Stimulated activated CD8-positive, alpha-beta memory T cell treated with anti-CD3 and anti-CD28 coated beads, Interleukin-7, amount 100 ng/mL, for 1 hour (primary cell): ENCODE measurements around the gene POLR2A.
A peak's percentile ranks its signal among the peaks of the same experiment; 100 is the strongest.
"Not testable (repeated sequence)": the region's sequence is repeated elsewhere in the genome, so short reads cannot be mapped to it uniquely, and the experiment has no call there.

Source experiments
- DNase-seq, 2 donors: peaks; one replicate each; pipeline ENCODE4 v3.0.0-alpha.2; 2020; ENCODE audit warnings: low read depth in 2 of 2

POLR2A gene

DNA sequence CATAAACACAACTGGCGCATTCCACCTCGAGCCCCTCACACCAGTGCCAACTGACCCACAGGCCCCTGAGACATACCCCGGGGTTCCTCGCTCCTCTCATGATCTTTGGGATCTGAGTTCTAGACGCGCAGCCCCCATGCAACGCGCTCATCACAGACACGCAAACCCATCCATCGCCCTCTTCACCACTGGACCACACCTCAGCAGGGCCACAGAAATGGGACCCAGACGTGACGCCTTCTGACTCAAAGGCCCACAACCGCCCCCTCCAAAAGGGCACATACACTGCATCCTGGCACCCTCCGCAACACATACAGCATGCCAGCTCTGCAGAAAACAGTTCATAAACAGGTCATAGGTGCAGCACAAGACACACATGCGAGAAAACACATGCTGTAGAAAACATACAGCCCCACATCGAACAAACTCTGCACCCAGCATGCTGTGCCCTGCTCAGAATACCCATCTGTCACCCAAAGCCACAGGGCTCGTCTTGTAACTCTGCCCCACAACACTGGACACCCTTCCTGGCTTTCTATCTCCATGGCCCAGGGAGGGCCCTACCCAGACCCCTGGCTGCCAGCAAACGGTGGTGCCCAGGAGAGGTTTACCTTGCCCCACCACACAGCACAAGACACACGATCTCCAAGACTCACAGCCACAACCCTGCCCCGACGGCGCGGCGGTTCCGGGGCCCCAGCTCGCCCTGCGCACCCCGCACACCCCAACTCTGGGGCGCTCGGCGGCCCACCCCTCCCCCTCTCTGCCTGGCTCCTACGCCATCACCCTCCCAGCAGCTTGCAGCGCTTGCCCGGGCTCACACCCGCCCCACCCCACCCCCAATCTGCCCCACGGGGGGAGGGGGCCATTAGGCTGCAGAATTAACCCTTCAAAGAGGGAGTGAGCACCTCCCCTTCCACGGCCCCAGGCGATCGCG is 5.6 kb upstream of the POLR2A start:
- DNase-seq: no peak

DNA sequence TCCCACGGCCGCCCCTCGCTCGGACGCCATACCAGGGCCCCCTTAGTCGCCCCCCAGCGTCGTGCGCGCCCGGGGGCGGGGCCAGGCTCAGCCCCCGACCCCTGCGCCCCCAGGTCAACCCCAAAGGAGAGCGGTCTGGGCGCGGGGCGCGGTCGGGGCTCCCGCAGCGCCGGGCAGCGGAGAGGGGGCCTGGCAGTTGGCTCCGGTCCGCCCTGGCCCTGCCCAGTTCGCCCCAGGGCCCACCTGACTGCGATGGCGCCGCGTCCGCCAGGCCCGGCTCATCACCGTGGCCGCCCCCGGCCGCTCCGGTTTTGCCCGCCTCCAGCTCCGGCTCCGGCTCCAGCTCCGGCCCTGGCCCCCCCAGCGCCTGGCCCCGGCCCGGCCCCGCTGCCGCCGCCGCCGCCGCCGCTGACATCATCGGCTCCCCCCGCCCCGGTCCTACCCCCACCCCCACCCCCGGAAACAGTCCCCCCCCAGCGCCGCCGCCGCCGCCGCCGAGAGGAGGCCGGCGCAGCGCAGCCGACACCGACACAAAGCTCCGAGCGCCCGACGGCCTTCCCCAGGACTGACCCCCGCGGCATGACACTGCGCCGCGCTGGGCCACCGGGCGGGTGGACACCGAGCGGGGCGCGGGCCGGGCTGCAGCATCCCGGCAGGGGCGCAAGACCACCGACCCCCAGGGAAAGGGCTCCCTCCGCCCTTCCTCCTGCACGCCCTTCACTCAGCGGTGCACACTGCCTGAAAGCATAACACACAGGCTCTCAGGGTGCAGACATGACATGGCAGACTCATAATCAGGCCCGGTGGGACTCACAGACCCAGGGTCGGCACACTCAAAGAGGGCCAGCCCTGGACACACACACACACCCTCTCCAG is 4.7 kb upstream of the POLR2A start, which contains the start of gene ZBTB4:
Gene ZBTB4 (minus strand): TSS at position 419 of the 876 bp plus-strand sequence. CDS start 12,830 bp downstream, outside the sequence.
- DNase-seq: peak; percentile 49

DNA sequence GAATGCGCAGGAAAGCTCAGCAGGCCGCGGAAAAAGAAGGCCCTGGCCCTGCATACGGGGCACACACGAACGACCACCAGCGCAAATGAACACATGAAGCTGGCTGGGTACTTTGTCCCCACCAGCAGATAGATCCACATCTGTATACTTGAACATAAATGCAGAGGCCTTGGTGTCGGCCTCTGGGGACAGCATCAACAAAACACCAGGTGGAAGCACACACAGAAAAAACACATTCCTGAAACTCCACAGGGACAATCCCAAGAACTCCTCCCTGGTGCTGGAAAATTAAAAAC is 4.1 kb upstream of the POLR2A start:
- DNase-seq: no peak

DNA sequence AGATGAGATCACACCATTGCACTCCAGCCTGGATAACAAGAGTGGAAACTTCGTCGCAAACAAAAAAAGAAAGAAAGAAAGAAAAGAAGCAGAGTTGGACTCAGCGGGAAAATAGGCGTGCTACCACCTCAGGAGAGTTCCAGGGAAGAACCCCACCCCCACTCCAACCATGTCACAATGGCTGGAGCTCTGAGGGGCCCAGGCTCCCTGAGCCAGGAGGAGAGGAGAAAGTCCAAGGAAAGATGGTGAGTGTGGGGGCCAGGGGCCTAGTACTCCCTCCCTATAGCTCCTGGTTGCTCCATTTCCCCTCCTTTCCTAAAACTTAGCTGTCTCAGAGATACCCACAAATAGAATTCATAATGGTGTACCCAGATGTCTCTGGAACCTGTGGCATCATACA is 2.9 kb upstream of the POLR2A start, which contains the start of gene SLC35G6:
Gene SLC35G6 (plus strand): TSS at position 172 of the 400 bp plus-strand sequence. CDS start 71 bp downstream, at position 243.
- not testable (repeated sequence) for DNase-seq

DNA sequence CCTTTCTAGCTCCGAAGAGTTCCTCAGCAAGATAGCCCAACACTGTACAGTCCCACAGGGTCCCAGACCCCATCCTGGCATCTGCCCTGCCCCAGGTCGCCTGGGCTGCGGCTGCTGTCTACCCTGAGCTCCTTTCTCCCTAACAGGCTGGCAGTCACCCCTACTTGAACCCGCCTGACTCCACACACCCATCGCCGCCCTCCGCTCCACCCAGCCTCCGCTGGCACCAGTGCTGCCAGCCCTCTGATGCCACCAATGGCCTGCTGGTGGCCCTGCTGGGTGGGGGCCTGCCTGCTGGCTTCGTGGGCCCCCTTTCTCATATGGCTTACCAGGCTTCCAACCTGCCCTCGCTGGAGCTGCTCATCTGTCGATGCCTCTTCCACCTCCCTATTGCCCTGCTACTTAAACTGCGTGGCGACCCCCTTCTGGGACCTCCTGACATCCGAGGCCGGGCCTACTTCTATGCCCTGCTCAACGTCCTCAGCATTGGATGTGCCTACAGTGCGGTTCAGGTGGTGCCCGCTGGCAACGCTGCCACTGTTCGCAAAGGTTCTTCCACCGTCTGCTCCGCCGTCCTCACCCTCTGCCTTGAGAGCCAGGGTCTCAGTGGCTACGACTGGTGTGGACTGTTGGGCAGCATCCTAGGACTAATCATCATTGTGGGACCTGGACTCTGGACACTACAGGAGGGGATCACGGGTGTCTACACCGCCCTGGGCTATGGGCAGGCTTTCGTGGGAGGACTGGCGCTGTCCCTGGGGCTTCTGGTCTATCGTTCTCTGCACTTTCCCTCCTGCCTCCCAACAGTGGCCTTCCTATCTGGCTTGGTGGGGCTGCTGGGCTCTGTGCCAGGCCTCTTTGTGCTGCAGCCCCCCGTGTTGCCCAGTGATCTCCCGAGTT is 2.1 kb upstream of the POLR2A start:
- DNase-seq: not testable (repeated sequence)

DNA sequence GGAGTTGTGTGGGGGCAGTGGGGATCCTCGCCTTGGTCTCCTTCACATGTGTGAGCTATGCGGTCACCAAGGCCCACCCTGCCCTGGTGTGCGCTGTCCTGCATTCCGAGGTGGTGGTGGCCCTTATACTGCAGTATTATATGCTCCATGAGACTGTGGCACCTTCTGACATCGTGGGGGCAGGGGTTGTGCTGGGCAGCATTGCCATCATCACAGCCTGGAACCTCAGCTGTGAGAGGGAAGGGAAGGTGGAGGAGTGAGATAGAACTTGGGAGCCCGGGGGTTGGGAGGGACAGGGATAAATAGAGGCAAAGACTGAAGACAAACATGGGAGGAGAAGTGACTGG is 1.5 kb upstream of the POLR2A start:
- DNase-seq: not testable (repeated sequence)

DNA sequence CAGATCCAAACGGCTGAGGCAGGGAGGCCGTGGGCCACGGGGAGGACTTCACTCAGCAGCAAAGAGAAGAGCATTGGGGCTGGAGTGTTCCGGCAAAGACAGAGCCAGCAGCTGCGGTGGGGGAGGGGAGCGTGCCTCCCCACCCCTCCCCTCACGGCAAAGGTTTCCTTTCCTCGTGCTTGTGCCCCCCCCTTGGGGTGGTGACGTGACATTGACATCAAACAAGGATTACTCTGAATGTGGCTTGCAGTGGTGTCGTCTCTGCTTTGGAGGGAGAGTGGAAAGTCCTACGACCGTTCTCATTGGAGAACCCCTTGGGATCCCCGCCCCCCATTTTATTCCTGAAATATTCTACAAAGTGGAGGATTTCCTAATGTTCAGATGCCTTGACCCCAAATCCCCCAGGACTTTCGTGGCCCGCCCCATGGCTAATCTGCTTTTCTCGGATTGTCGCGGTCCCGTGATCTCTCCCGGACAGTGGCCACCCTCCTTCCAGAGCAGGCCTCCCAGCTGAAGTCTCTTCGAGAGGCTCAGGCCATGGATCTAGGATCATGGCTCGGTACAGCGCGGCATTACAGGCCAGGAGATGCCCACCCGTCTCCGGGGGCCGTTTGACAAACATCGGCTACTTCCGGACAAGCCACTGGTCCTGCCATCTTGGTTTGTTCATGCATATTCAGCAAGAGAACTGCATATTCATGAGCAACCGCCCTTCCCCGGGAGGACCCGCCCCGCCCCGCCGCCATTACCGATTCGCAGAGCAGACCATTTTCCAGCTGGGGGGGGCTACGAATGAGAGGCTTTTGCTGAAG is 705 bp upstream of the POLR2A start:
- peak; percentile 84 to 88 for DNase-seq

DNA sequence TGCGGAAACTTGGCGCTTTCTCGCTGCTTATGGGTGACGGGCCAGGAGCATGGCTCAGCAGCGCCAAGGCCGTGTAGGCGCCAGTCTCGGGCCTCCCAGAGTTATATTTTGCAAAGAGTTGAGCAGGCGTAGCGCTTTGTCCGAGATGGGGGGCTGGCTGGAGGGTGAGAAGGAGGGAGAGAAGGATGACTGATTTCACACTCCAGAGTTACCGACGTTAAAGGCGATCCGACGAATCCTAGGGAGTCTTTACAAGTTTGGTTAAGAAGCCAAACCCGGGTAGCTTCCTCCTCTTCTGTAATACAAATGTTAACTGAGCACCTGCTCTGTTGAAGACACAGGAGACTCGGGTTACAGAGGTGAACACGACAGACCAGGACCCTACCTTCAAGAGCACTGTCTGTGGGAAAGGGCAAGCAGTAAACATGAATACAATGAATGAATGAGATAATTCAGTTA is 782 bp downstream of the POLR2A start:
- DNase-seq: no peak

DNA sequence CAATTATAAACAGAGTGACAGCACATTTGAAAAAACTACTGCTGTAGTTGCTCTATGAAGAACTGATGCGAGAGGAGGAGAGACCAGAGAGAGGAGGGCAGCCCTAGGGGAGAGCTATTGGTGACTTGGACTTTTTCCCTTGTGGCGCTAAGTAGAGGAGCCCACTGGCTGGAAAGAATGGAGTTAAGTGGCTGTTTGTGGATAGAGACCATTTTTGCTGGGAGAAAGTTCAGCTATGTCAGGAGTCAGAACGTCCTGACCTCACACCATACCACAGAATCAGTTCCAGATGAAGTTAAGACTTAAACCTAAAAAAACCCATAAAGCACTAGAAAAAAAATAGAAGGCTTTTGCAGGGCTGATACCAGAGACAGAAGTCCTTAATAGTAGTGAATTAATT is 2.0 kb downstream of the POLR2A start:
- DNase-seq: no peak

DNA sequence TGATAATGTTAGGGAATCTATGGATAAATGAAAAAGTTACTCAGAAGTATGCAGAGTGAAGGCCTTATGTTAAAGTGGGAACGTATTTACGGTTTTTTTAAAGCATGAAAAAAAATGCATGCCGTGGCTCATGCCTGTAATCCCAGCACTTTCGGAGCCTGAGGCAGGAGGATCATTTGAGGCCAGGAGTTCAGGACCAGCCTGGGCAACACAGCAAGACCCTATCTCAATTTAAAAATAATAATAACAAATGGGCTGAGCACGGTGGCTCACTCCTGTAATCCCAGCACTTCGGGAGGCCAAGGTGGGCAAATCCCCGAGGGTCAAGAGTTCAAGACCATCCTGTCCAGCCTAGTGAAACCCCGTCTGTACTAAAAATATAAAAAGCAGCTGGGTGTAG is 6.0 kb downstream of the POLR2A start:
- DNase-seq: no peak

DNA sequence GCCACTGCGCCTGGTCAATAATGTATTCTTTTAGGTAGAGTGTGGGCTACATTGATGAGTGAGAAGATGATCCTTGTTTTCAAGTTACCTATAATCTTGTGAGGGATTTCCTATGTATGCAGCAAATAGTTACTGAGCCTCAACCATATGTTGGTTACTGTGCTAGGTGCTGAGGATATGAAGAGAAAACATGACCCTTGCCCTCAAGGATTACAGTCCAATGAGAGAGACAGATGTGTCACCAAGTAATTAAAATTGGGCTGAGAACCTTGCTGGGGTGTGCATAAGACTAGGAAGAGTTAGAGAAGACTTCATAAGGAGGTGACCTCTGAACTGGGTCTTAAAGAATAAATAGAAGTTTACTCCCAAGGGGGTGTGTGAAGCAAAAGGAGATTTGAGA is 7.4 kb downstream of the POLR2A start:
- no peak for DNase-seq

DNA sequence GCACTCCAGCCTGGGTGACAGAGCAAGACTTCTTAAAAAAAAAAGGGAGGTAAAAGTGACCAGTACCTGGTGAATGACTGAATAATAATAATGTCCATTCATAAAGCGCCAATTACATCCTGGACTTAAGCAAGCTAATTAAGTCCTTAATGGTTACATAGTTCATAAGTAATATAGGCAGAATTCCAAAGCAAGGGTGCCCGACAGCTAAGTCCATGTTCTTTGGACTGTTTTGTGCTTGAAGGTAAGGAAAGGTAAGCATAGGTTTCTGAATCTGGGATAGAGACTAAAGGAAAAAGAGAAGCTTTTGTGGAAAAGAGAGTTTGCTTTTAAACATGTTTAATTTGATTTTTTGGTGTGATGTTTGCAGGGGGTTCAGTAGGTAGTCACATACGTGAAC is 9.8 kb downstream of the POLR2A start:
- no peak for DNase-seq

DNA sequence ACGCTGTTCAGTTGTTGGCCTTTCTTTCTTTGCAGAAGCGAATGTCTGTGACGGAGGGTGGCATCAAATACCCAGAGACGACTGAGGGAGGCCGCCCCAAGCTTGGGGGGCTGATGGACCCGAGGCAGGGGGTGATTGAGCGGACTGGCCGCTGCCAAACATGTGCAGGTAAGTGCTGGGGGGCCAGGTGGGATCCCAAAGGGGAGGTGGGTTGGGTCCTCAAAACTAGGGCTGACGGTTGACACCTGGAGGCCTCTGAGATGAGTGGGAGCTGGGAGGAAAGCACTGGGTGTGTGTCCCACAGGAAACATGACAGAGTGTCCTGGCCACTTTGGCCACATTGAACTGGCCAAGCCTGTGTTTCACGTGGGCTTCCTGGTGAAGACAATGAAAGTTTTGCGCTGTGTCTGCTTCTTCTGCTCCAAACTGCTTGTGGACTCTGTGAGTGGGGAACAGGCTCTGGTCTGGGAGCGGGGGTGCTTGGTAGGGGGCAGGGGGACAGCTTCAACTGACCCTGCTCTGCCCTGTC is 11.8 kb downstream of the POLR2A start:
- no peak for DNase-seq

DNA sequence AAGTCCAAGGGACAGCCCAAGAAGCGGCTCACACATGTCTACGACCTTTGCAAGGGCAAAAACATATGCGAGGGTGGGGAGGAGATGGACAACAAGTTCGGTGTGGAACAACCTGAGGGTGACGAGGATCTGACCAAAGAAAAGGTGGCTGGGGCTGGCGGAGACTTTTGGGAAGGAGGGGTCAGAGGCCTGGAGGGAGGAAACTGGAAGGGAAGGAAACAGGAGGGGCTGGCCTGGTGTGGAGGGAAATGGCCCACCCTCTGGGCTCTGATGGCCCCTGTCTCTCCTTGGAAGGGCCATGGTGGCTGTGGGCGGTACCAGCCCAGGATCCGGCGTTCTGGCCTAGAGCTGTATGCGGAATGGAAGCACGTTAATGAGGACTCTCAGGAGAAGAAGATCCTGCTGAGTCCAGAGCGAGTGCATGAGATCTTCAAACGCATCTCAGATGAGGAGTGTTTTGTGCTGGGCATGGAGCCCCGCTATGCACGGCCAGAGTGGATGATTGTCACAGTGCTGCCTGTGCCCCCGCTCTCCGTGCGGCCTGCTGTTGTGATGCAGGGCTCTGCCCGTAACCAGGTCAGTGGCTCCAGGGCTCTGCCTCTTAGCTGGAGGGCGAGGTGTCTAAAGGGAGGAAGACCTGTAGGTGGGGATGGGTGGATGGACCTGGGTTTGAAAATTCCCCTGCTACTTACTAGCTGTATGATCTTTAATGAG is 12.5 kb downstream of the POLR2A start:
- DNase-seq: no peak

DNA sequence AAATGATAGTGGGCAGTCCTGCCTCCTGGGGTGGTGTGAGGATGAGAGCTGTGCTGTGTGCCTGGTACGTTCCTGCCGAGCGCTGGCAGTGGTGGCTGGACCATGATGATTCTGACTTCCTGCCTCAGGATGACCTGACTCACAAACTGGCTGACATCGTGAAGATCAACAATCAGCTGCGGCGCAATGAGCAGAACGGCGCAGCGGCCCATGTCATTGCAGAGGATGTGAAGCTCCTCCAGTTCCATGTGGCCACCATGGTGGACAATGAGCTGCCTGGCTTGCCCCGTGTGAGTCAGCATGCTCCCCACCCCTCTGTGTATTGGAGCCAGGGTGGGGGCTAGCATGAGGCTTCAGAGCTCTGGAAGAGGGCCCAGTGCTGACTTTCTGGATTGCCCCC is 13.1 kb downstream of the POLR2A start:
- DNase-seq: no peak

DNA sequence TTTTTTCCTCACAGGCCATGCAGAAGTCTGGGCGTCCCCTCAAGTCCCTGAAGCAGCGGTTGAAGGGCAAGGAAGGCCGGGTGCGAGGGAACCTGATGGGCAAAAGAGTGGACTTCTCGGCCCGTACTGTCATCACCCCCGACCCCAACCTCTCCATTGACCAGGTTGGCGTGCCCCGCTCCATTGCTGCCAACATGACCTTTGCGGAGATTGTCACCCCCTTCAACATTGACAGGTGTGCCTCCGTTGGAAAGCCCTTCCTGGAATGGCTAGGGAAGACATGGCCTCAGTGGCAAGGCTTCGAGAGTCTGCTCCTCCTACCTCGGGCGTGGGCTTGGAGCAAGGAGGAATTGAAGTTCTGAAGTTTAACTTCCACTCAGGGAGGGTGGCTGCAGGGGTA is 13.5 kb downstream of the POLR2A start:
- no peak for DNase-seq

DNA sequence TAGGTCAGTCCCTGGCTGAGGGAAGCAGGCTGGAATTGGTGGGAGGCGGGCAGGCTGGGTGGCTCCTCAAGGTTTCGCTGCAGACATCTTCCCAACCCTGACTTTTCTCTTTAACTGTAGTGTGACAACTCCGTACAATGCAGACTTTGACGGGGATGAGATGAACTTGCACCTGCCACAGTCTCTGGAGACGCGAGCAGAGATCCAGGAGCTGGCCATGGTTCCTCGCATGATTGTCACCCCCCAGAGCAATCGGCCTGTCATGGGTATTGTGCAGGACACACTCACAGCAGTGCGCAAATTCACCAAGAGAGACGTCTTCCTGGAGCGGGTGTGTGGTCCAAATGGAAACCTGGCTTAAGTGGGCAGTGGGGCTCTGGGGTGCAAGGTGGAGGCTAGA is 15.0 kb downstream of the POLR2A start:
- DNase-seq: no peak

DNA sequence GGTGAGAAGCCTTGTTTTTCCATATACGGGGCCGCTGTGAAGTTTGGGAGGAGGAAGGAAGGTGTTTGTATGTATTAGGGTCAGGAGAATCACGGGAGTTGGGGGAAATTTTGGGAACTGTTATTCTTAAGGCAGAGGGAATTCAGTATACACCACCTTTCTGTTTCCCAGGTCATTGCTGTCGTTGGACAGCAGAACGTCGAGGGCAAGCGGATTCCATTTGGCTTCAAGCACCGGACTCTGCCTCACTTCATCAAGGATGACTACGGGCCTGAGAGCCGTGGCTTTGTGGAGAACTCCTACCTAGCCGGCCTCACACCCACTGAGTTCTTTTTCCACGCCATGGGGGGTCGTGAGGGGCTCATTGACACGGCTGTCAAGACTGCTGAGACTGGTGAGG is 17.6 kb downstream of the POLR2A start:
- no peak for DNase-seq

DNA sequence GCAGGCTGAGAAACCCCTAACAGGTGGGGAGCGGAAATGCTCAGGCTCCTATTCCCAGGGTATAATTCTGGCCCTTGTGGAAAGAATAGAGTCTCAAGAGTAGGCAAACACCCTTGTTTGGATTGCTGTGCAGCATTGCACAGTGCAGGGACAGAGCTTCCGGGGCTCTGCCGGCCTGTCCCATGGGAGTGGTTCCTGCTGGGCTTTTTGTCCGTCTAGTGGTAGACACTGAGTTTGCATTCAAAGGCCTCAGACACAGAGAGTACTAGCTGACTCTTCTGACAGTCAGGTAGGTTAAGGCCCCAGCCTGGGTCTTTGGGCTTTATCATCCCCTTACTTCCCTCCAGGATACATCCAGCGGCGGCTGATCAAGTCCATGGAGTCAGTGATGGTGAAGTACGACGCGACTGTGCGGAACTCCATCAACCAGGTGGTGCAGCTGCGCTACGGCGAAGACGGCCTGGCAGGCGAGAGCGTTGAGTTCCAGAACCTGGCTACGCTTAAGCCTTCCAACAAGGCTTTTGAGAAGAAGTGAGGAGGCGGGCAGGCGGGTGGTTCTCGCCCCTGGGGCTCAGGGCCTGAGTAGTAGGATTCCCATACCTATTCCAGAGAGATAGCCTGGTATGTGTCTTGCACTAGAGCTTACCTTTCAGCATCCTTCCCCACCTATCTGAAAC is 18.1 kb downstream of the POLR2A start:
- DNase-seq: no peak
